Activated naive CD4-positive, alpha-beta T cell treated with Interleukin-2 at 50 U/mL for 16 hours (primary cell): ENCODE results near the gene LGI1.

Experiments
- DNase-seq: peaks from one replicate; pipeline ENCODE4 v3.0.0-alpha.2; 2020

LGI1 gene

DNA sequence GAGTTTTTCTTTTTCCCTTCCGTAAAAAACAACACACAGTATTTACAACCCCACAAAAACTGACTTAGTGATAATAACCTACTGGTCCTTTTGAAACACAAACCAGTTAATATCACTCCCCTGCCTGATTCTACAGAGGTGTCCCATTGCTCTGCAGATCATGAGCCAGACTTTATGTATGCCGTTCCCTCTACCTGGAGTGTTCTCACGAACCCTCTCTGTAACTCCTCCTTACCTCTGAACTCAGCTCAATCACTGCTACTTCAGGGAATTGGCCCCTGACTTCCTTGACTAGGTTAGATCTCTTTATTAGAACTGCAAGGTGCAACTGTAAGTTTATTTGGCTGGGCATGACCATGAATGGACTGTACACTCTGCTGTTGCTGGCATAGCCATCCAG is 1.6 kb upstream of the LGI1 start:
- no peak for DNase-seq

GRCh38 chr10:93757136-93757535 is 600 bp upstream of the LGI1 start:
- DNase-seq, result no peak

GRCh38 chr10:93758508-93758885 is 761 bp downstream of the LGI1 start:
- no peak for DNase-seq

GRCh38 chr10:93758891-93759410 is 1.2 kb downstream of the LGI1 start:
- DNase-seq, result no peak

- no peak for DNase-seq
Observed at GRCh38 chr10:93760490-93760889, 2.8 kb downstream of the LGI1 start.

- no peak for DNase-seq
Observed at GRCh38 chr10:93762979-93763391, 5.2 kb downstream of the LGI1 start.

- no peak for DNase-seq
Observed at GRCh38 chr10:93766918-93767317, 9.2 kb downstream of the LGI1 start.

GRCh38 chr10:93767724-93768399 is 10.1 kb downstream of the LGI1 start:
- DNase-seq, result no peak

GRCh38 chr10:93768892-93769291 is 11.2 kb downstream of the LGI1 start:
- DNase-seq, result no peak

GRCh38 chr10:93771354-93771753 is 13.6 kb downstream of the LGI1 start:
- DNase-seq, result no peak

DNA sequence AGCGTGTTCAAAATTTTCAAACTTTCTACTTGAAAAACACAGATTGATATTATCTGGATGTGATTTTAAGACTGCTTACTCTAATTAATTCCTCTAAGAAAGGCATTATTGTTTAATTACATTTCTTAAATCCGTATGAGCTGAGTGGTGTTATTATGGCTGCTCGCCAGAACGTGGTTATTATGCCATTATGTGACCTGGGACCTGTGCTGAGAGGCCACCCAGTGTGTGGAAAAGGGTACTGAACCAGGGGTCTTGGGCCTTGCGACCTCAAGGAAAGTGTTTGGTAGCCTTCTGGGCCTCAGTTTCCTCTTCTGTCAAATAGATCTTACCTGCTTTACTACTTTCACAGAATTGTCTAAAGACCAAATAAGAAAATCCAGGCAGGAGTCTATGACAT is 15.4 kb downstream of the LGI1 start:
- no peak for DNase-seq

- DNase-seq, result no peak
Observed at GRCh38 chr10:93773705-93774104, 16.0 kb downstream of the LGI1 start.

DNA sequence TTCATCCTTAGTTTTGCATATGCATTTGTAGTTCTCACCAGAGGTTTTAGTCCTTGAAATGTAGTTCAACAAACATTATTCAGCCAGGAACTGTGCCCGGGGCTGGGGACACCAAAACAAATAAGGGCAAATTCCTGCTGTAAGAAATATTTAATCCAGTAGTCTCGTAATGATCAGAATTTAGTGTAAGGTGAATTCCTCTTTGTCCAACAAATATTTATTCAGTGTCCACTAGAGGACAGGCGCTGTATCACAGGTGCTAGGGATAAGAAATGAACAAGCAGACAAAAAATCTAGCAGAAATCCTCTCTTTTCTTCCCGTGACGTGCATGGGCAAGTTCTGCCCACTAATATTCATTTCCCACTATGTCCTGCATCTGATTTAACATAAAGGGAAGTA is 17.6 kb downstream of the LGI1 start:
- no peak for DNase-seq

- no peak for DNase-seq
Observed at GRCh38 chr10:93777092-93777491, 19.4 kb downstream of the LGI1 start.

- no peak for DNase-seq
Observed at GRCh38 chr10:93784059-93784458, 26.3 kb downstream of the LGI1 start.

DNA sequence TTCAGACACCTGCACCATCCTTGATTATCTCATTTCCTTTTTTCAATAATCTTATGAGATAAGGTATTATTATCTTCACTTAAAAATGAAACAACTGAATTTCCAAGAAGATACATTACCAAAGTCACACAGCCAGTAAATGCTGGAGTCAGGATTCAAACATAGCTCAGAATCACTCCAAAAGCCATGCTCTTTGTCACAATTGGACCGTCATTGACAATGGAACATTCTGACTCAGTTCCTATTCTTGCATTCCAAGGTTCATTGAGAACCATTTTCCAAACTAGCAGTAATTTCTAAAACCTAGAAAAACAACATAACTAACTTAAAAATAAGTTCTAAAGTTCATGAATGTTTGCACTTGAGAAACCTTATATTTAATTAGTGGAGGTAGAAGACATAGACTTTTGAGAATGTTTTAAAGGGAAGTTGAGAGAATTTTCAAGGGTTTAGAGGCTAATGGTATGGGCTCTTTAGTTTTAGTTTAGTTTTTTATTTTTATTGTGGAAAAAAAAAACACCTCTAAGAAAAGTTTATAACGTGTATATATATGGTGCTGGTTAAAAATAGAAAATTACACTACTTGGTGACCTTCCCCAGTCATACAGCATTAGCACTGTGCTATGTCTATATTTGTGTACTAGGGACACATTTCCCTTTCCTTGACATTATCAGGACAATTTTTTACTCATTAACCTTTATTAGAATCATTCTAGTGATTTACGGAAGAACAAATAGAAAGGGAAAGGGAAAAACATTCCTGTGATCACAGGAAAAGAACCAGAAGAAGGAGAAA is 30.9 kb downstream of the LGI1 start:
- no peak for DNase-seq

- no peak for DNase-seq
Observed at GRCh38 chr10:93790439-93790838, 32.7 kb downstream of the LGI1 start.

DNA sequence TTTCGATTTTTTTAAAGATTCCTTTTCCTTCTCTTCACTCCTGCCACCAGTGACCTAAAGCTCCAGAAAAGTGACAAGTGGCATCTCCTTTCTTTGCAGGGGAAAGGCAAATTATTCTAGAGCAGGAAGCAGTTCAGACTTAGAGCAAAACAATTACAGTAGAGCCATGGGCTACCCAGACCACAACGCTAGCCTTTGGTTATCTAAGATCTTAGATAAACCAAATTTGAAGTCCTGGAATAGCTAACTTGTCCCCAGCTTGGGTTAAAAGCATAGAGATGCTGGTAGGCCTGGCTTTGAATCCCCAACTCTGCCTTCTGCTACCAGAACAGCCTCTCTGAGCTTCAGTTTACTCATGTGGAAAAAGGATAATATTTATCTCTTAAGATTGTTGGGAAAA is 38.4 kb downstream of the LGI1 start:
- no peak for DNase-seq

- no peak for DNase-seq
Observed at GRCh38 chr10:93797825-93798224, 40.1 kb downstream of the LGI1 start.

GRCh38 chr10:93799155-93799708 is 41.5 kb downstream of the LGI1 start:
- DNase-seq, result no peak

GRCh38 chr10:93804200-93804599 is 46.5 kb downstream of the LGI1 start:
- no peak for DNase-seq

DNA sequence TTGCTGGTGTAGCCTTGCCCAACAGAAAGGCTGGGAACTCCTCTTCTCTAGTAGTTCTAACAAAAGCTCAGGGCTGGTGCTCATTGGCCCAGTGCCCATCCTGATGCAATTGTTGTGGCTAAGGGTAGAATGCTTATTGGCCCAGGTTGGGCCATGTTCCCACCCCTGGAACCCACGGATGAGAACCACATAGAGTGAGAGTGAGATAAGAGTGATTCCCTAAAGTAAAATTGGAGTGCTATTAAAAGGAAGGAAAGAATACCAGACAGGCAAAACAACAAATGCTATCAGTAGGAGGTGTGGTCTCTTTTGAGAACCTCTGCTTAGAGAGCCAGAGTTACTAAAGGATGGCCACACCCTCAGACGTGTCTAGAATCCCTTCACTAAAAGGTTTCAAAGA is 49.2 kb downstream of the LGI1 start:
- DNase-seq, result no peak

GRCh38 chr10:93807371-93807770 is 49.6 kb downstream of the LGI1 start:
- DNase-seq, result no peak

GRCh38 chr10:93812659-93813338 is 55.1 kb downstream of the LGI1 start:
- no peak for DNase-seq
